ENCODE data around the gene COBL.

Gene COBL

DNA sequence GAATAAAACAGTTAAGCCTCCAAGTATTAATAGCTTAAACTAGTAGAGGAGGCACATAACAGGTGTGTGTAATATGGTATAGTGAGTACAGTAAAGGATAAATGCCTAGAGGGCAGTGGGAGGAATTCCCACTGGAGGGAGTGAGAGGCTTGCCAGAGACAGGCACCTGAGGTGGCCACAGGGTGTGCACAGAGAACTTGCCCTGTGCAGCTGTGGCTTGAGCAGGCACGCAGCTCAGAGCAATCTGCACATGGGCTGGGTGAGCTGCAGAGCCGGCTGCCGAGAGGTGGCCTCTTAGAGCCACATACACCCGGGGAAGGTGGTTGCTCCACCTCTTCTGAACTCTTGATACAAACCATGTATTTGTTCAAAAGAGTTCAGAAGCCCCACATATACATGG is 237.1 kb downstream of the COBL start:
- TF ChIP-seq CTCF (IDR thresholded peaks at IDR 0.05; ENCODE audit: insufficient read depth, low read depth, low read length, missing control alignments): no peak
- DNase-seq (ENCODE audit: low read depth): peak; percentile 15
- no peak overlapping the region for H3K4me3 ChIP-seq (ENCODE audit: low read length)

DNA sequence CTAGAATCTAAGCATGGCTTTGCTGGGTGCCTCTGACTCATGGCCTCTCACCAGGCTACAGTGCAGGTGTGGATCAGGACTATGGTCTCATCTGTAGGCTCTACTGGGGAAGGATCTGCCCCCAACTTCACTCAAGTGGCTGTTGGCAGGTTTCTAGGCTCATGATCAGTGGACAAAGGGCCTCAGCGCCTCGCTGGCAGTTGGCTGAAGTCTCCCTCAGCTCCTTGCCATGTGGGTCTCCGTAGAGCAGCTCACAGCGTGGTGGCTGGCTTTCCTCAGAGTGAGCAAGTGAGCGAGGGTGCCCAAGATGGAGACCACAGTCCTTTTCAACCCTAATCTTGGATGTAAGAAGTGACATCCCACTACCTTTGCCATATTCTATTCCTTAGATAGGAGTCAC is 238.0 kb downstream of the COBL start:
- DNase-seq (ENCODE audit: low read depth): no peak
- no peak for TF ChIP-seq CTCF (IDR thresholded peaks at IDR 0.05; ENCODE audit: insufficient read depth, low read depth, low read length, missing control alignments)
- H3K4me3 ChIP-seq (ENCODE audit: low read length): no peak overlapping the region

- DNase-seq (ENCODE audit: low read depth): no peak
Measured at GRCh38 chr7:51077987-51078370, 238.6 kb downstream of the COBL start.

DNA sequence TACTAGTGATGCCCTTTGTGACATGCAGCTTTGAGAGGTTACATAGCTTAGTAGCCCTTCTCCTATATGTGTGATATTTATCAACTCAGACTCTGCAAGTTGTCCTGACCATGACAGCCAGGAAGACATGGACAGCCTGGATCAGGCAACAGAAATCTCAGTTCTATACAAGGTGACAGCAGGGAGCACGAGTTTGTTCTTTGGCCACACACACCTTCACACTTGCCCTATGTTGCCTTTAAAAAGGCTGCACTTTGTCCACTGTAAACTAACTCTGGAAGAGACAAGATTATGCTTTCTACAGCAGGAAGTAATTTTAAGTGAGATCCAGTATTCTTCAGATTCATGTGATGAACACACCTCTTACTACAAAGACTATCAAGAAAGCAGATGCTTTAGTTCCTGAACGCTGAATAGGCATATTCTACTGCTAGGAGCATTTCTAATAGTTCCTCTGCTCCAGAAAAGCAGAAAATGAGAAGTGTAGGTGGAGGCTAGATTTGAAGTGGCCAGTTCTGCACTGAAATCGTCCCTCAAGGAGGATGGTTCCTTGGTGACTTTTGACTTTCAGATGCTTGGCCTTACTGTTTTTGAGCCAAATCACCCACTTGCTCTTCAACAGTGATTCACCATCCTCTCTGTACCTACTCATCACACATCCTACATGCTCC is 239.2 kb downstream of the COBL start:
- no peak for TF ChIP-seq CTCF (IDR thresholded peaks at IDR 0.05; ENCODE audit: insufficient read depth, low read depth, low read length, missing control alignments)
- no peak for DNase-seq (ENCODE audit: low read depth)
- H3K4me3 ChIP-seq (ENCODE audit: low read length): no peak overlapping the region

More at GRCh38 chr7:51077987-51078370, 238.6 kb downstream of the COBL start:
- no peak for TF ChIP-seq CTCF (IDR thresholded peaks at IDR 0.05; ENCODE audit: insufficient read depth, low read depth, low read length, missing control alignments)
- no peak overlapping the region for H3K4me3 ChIP-seq (ENCODE audit: low read length)

GRCh38 chr7:51075681-51076580 is 240.7 kb downstream of the COBL start:
- no peak overlapping the region for H3K4me3 ChIP-seq (ENCODE audit: low read length)
- no peak for TF ChIP-seq CTCF (IDR thresholded peaks at IDR 0.05; ENCODE audit: insufficient read depth, low read depth, low read length, missing control alignments)
- DNase-seq (ENCODE audit: low read depth): no peak

DNA sequence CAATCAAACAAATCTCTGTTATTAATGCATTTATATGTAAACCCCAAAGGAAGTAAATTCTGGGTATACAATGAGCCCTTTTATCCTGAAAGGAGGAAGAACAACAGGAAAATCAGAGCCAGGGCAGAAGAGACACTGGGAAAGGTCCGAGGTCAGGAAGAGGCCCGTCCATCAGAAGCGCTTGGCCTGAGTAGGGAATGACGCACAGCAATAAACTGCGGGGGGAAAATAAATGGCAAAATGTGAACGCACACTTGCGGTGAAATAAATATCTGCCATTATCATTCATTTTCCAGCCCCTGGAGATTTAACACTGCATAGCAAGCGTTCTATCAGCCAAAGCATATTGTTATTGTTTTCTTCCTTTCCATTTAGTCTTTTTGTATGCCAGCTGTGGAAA is 243.4 kb downstream of the COBL start:
- TF ChIP-seq CTCF (IDR thresholded peaks at IDR 0.05; ENCODE audit: insufficient read depth, low read depth, low read length, missing control alignments): no peak
- no peak for DNase-seq (ENCODE audit: low read depth)

More for the DNA sequence above, 243.4 kb downstream of the COBL start:
- H3K4me3 ChIP-seq (ENCODE audit: low read length): no peak overlapping the region
